Inflammatory macrophage treated with lipopolysaccharide for 4 hours (primary cell): ENCODE data around the gene ARL16.

Experiments used
- DNase-seq: peaks from one replicate; pipeline ENCODE4 v3.0.0-alpha.2; 2020

The ARL16 gene

GRCh38 chr17:81666092-81666341 lies 17.6 kb downstream of the ARL16 start:
- peak; percentile 20 for DNase-seq

GRCh38 chr17:81665205-81666091 lies 18.1 kb downstream of the ARL16 start:
- peak; percentile 9 for DNase-seq

- DNase-seq = no peak
These were observed 19.5 kb downstream of the ARL16 start for GRCh38 chr17:81664051-81664470.

- DNase-seq = no peak
These were observed 21.6 kb downstream of the ARL16 start for GRCh38 chr17:81662002-81662401.

- no peak for DNase-seq
These were observed 23.2 kb downstream of the ARL16 start for GRCh38 chr17:81660441-81660840.

GRCh38 chr17:81659038-81659437 lies 24.6 kb downstream of the ARL16 start:
- no peak for DNase-seq

- DNase-seq = no peak
These were observed 26.8 kb downstream of the ARL16 start for GRCh38 chr17:81656835-81657234.

- no peak for DNase-seq
These were observed 27.4 kb downstream of the ARL16 start, which contains the start of gene PDE6G for GRCh38 chr17:81656118-81656743. TSS of gene PDE6G (minus strand) at chr17:81656542. CDS start at chr17:81653305, 3,237 bp downstream.

GRCh38 chr17:81655378-81656117 lies 28.0 kb downstream of the ARL16 start:
- DNase-seq = peak; percentile 27

- DNase-seq = no peak
These were observed 30.5 kb downstream of the ARL16 start for GRCh38 chr17:81652906-81653771.

GRCh38 chr17:81651692-81652091 lies 31.9 kb downstream of the ARL16 start:
- DNase-seq = no peak

GRCh38 chr17:81650951-81651350 lies 32.6 kb downstream of the ARL16 start:
- no peak for DNase-seq

GRCh38 chr17:81648707-81649085 lies 34.9 kb downstream of the ARL16 start:
- no peak for DNase-seq

GRCh38 chr17:81648013-81648706 lies 35.4 kb downstream of the ARL16 start:
- no peak for DNase-seq

- DNase-seq = no peak
These were observed 36.0 kb downstream of the ARL16 start for GRCh38 chr17:81647640-81648012.

GRCh38 chr17:81646869-81647600 lies 36.6 kb downstream of the ARL16 start:
- DNase-seq = no peak

GRCh38 chr17:81644976-81645952 lies 38.3 kb downstream of the ARL16 start:
- DNase-seq = no peak

GRCh38 chr17:81644496-81644895 lies 39.1 kb downstream of the ARL16 start:
- no peak for DNase-seq

GRCh38 chr17:81641825-81642489 lies 41.6 kb downstream of the ARL16 start:
- DNase-seq = no peak

- no peak for DNase-seq
These were observed 43.6 kb downstream of the ARL16 start for GRCh38 chr17:81640011-81640410.
